Vagina (tissue), 2 donors: ENCODE data around the gene PRDM5.

Experiments used
- POLR2A ChIP-seq, 2 donors: fragments of 450-650 bp; IDR thresholded peaks; one replicate each; pipeline ENCODE4 v1.6.1; 2017; ENCODE audit warnings: antibody characterized with exemption in 2 of 2, mild to moderate bottlenecking in 2 of 2, moderate library complexity in 2 of 2
- TF ChIP-seq, protein P1 (sequence below), 3 experiments: fragments of 450-650 bp in 2 of 3; fragments of 200-600 bp in 1 of 3; sonication (generic) in 1 of 3; IDR thresholded peaks; one replicate each; pipeline ENCODE4 v1.5.1; 2017 to 2019; ENCODE audit warnings: antibody characterized with exemption in 3 of 3, mild to moderate bottlenecking in 2 of 3, moderate library complexity in 2 of 3

GRCh38 chr4:120691536-120691935 is 231.0 kb downstream of the PRDM5 start:
- TF ChIP-seq, protein P1, sequence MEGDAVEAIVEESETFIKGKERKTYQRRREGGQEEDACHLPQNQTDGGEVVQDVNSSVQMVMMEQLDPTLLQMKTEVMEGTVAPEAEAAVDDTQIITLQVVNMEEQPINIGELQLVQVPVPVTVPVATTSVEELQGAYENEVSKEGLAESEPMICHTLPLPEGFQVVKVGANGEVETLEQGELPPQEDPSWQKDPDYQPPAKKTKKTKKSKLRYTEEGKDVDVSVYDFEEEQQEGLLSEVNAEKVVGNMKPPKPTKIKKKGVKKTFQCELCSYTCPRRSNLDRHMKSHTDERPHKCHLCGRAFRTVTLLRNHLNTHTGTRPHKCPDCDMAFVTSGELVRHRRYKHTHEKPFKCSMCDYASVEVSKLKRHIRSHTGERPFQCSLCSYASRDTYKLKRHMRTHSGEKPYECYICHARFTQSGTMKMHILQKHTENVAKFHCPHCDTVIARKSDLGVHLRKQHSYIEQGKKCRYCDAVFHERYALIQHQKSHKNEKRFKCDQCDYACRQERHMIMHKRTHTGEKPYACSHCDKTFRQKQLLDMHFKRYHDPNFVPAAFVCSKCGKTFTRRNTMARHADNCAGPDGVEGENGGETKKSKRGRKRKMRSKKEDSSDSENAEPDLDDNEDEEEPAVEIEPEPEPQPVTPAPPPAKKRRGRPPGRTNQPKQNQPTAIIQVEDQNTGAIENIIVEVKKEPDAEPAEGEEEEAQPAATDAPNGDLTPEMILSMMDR (IDR thresholded peaks at IDR 0.05): no peak
- no peak for TF ChIP-seq POLR2A (IDR thresholded peaks at IDR 0.05)
